Mammary epithelial cell (primary cell): Measurements from ENCODE around the gene PPM1J.

Source experiments
- CTCF ChIP-seq, 2 donors: IDR thresholded peaks in 1 of 2; conservative IDR thresholded peaks in 1 of 2; 2 replicates each; pipeline ENCODE4 v1.5.1; 2011 to 2012; ENCODE audit warnings: inconsistent platforms in 2 of 2, low read length in 2 of 2, mild to moderate bottlenecking in 2 of 2, control low read depth in 1 of 2, low read depth in 1 of 2; ENCODE audit not compliant: insufficient read depth in 1 of 2; ENCODE audit errors: extremely low read depth in 1 of 2
- EZH2 ChIP-seq: IDR thresholded peaks from 2 replicates; pipeline ENCODE4 v1.6.1; 2012; ENCODE audit warnings: low read length, inconsistent platforms, borderline replicate concordance

GRCh38 chr1:112676543-112676942 lies 38.6 kb downstream of the PPM1J start:
- TF ChIP-seq EZH2 (no peak), CTCF (conservative IDR thresholded peaks at IDR 0.05 in 1 of 2, IDR thresholded peaks at IDR 0.05 in 1 of 2; ENCODE audit: extremely low read depth in 1 of 2, insufficient read depth in 1 of 2, low read depth in 1 of 2, low read length in 2 of 2) (no peak)
